ENCODE results near the gene EVA1C. TPM values are rescaled to one million over a fixed set of nuclear protein-coding genes. Genes with fewer than 3 reads are reported as not detected.

The EVA1C gene
- total and polyA plus RNA-seq, 9 of the 15 experiments (the other 6 are each of a cell fraction or from before 2014, with no cell fraction given) = 0.22 TPM; not detected in 8

GRCh38 chr21:32554832-32555638 lies 142.5 kb downstream of the EVA1C start (continued):
- peak; percentile 95 for TF ChIP-seq TFE3 (CRISPR knock-in tag; IDR thresholded peaks at IDR 0.05)
- peak; percentile 70 for TF ChIP-seq ATF3 (IDR thresholded peaks at IDR 0.05)
- no peak for TF ChIP-seq ATF3 (CRISPR knock-in tag; conservative IDR thresholded peaks at IDR 0.05)
- no peak for TF ChIP-seq ZFX (CRISPR knock-in tag; IDR thresholded peaks at IDR 0.05)
- TF ChIP-seq ATF4 (CRISPR knock-in tag; IDR thresholded peaks at IDR 0.05) = 0 out of 2 replicates have a peak, but pooled peaks have one; percentile 37
- TF ChIP-seq ZNF280A (IDR thresholded peaks at IDR 0.05; ENCODE audit: low read depth, partially characterized antibody) = no peak
- TF ChIP-seq FOXK2 (conservative IDR thresholded peaks at IDR 0.05 in 1 of 2, IDR thresholded peaks at IDR 0.05 in 1 of 2; ENCODE audit: low read depth in 2 of 2) = 0 out of 4 replicates have a peak, but pooled peaks of 1 of the 2 experiments have one; percentile 28
- TF ChIP-seq ZNF695 (CRISPR knock-in tag; IDR thresholded peaks at IDR 0.05) = no peak
- TF ChIP-seq CBFA2T2 (conservative IDR thresholded peaks at IDR 0.05) = peak; percentile 20; the same call in 1 of the 2 replicates
- no peak for TF ChIP-seq CLOCK (CRISPR knock-in tag; IDR thresholded peaks at IDR 0.05; ENCODE audit: borderline replicate concordance)
- no peak for TF ChIP-seq ZNF717 (CRISPR knock-in tag; IDR thresholded peaks at IDR 0.05)
- TF ChIP-seq ARHGAP35 (IDR thresholded peaks at IDR 0.05; ENCODE audit: partially characterized antibody) = no peak
- no peak for TF ChIP-seq MTA2 (IDR thresholded peaks at IDR 0.05; ENCODE audit: low read depth)
- no peak for TF ChIP-seq ZNF280B (CRISPR knock-in tag; IDR thresholded peaks at IDR 0.05)
- TF ChIP-seq ZFPM2 (CRISPR knock-in tag; IDR thresholded peaks at IDR 0.05) = no peak
- TF ChIP-seq TAF7 (tag; IDR thresholded peaks at IDR 0.05) = no peak
